Measurements from ENCODE around the gene PSMC3.

- TF ChIP-seq CTCF (IDR thresholded peaks at IDR 0.05; ENCODE audit: insufficient read depth, low read depth, low read length) (no peak), EZH2 (IDR thresholded peaks at IDR 0.05; ENCODE audit: insufficient read depth, low read length) (no peak)
These were observed at the start of gene PSMC3 for GRCh38 chr11:47426062-47426956.

Data from astrocyte (in vitro differentiated cells and primary cell).